ENCODE measurements around the gene GCLC. TPM values are rescaled to one million over a fixed set of nuclear protein-coding genes. Genes with fewer than 3 reads are reported as not detected.

The GCLC gene
- total and polyA plus RNA-seq, 9 donors: 9.0 to 50.4 (median 29.4) TPM

- intact Hi-C loops (cut with DNase I): no loop called here
These were observed 12.7 kb downstream of the GCLC start for GRCh38 chr6:53532061-53532797.

GRCh38 chr6:53530780-53531386 lies 14.0 kb downstream of the GCLC start:
- intact Hi-C loops (cut with DNase I): no loop called here

More at GRCh38 chr6:53532061-53532797, 12.7 kb downstream of the GCLC start:
- no peak for TF ChIP-seq EP300 (IDR thresholded peaks at IDR 0.05)
- TF ChIP-seq, protein P1, sequence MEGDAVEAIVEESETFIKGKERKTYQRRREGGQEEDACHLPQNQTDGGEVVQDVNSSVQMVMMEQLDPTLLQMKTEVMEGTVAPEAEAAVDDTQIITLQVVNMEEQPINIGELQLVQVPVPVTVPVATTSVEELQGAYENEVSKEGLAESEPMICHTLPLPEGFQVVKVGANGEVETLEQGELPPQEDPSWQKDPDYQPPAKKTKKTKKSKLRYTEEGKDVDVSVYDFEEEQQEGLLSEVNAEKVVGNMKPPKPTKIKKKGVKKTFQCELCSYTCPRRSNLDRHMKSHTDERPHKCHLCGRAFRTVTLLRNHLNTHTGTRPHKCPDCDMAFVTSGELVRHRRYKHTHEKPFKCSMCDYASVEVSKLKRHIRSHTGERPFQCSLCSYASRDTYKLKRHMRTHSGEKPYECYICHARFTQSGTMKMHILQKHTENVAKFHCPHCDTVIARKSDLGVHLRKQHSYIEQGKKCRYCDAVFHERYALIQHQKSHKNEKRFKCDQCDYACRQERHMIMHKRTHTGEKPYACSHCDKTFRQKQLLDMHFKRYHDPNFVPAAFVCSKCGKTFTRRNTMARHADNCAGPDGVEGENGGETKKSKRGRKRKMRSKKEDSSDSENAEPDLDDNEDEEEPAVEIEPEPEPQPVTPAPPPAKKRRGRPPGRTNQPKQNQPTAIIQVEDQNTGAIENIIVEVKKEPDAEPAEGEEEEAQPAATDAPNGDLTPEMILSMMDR (IDR thresholded peaks at IDR 0.05): no peak
- no peak for TF ChIP-seq POLR2A (IDR thresholded peaks at IDR 0.05)
- H3K27ac ChIP-seq: no peak overlapping the region
- H3K36me3 ChIP-seq: no peaks in the 10 kb centered on the region
- H3K4me1 ChIP-seq (ENCODE audit: insufficient read depth): peaks cover 3% of the 10 kb centered on the region
- WGBS, 3 donors: 74 to 82% (median 82%) methylated on average over 8 of the region's 8 CpGs
- no peaks in the 10 kb centered on the region for H3K9me3 ChIP-seq
- H3K4me3 ChIP-seq: no peak overlapping the region
- H3K27me3 ChIP-seq: no peaks in the 10 kb centered on the region
- DNase-seq: no peak

DNA sequence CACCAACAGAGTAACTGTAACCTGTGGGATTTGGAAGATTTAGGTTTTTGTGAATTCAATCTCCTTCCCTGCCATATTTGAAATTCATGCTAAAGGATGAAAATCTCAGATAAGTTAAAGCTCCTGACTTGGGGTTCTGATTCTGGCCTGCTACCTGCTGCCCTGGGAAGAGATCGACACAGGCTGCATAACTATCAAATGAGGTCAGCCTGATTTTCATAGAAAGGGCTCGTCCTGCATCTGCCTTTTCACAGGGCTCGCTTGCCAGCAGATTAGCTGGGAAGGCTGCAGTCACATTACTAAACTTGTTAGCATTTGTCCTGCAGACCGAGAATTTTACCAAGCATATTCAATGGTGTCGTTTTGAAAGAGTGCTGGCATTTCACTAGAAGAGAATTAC lies 14.6 kb downstream of the GCLC start:
- DNase-seq: no peak
- H3K27ac ChIP-seq: no peak overlapping the region
- intact Hi-C loops (cut with DNase I): no loop called here

More at GRCh38 chr6:53530780-53531386, 14.0 kb downstream of the GCLC start:
- no peak overlapping the region for H3K27ac ChIP-seq
- 90 to 95% (median 91%) methylated on average over 6 of the region's 6 CpGs for WGBS, 3 donors
- H3K4me3 ChIP-seq: no peak overlapping the region
- H3K4me1 ChIP-seq (ENCODE audit: insufficient read depth): peaks cover 3% of the 10 kb centered on the region
- no peaks in the 10 kb centered on the region for H3K36me3 ChIP-seq
- no peaks in the 10 kb centered on the region for H3K9me3 ChIP-seq
- DNase-seq: no peak
- no peaks in the 10 kb centered on the region for H3K27me3 ChIP-seq
- TF ChIP-seq POLR2A (IDR thresholded peaks at IDR 0.05) (no peak), EP300 (IDR thresholded peaks at IDR 0.05) (no peak)
- TF ChIP-seq, protein P1 (IDR thresholded peaks at IDR 0.05): no peak

DNA sequence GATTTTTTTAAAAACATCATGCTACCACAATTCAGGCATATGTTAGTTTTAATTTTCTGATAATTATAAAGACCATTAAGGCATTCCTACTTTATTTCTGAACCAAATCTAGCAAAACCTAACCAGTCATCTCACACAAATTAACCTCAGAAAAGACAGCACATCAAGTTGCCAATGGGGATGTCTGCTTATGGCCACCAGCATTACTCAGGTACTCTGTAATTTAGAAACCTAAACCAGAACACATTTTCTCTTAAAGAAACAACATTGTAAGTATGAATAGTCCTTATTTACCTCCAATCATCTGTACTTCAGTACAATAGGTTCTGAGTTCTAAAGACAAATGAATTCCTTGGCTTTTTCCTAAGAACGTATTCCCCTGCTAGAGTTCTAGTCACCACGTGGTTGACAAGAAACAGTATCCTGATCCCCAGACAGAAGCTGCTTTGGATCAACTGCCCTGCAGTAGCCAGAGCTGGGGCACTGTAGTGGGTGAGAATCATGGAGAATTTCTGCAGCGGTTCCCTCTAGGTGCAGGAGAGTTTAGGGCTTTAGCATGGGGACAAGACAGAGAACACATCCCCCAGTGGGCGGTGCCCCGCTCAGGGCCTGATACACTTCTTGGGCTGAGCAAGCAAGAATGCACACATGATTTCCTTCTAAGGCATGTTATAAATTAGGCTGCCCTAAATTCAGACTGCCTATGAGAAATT lies 15.4 kb downstream of the GCLC start:
- Histone ChIP-seq H3K4me1 (ENCODE audit: insufficient read depth) (peaks cover under 1% of the 10 kb centered on the region), H3K4me3 (no peak overlapping the region), H3K9me3 (no peaks in the 10 kb centered on the region), H3K27ac (no peak overlapping the region), H3K36me3 (no peaks in the 10 kb centered on the region), H3K27me3 (no peaks in the 10 kb centered on the region)
- WGBS, 3 donors: 79 to 93% (median 86%) methylated on average over 5 of the region's 5 CpGs
- no peak for DNase-seq
- intact Hi-C loops (cut with DNase I): no loop called here
- TF ChIP-seq, protein P1 (IDR thresholded peaks at IDR 0.05): no peak
- TF ChIP-seq EP300 (IDR thresholded peaks at IDR 0.05) (no peak), POLR2A (IDR thresholded peaks at IDR 0.05) (no peak)

More for the DNA sequence above, 14.6 kb downstream of the GCLC start:
- Histone ChIP-seq H3K9me3 (no peaks in the 10 kb centered on the region), H3K36me3 (no peaks in the 10 kb centered on the region), H3K27me3 (no peaks in the 10 kb centered on the region), H3K4me3 (no peak overlapping the region), H3K4me1 (ENCODE audit: insufficient read depth) (peaks cover 3% of the 10 kb centered on the region)
- 72 to 87% (median 80%) methylated on average over 5 of the region's 5 CpGs for WGBS, 3 donors
- TF ChIP-seq, protein P1 (IDR thresholded peaks at IDR 0.05): no peak
- TF ChIP-seq POLR2A (IDR thresholded peaks at IDR 0.05): no peak
- TF ChIP-seq EP300 (IDR thresholded peaks at IDR 0.05): no peak
